ENCODE results near the gene RAB38. TPM values are rescaled to one million over a fixed set of nuclear protein-coding genes. Genes with fewer than 3 reads are reported as not detected.

RAB38 gene
- total and polyA plus RNA-seq, 7 donors = 0.92 to 1.7 (median 1.2) TPM; not detected in 1

DNA sequence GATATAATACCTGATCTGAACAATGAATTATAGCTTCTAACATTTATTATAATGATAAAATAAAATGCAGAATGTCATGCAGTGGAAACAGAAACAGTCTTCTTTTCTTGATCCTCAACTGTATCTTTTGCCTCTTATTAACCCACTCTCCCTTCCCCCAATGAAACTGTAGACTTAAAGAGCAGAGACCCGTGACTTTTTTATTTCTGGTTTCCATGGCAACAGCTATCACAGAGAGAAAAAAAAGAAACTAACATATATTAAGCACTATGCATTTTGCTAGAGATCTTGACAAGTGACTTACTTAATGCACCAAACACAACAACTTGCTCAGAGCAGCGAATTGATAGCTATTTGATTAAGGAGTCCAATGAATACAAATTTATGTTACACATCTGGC, 69.3 kb downstream of the RAB38 start:
- Histone ChIP-seq H3K27ac (no peak overlapping the region), H3K4me1 (no peaks in the 10 kb centered on the region), H3K9me3 (no peaks in the 10 kb centered on the region), H3K36me3 (no peaks in the 10 kb centered on the region), H3K4me3 (no peak overlapping the region), H3K27me3 (no peaks in the 10 kb centered on the region)
- WGBS, 2 donors = 61 to 66% methylated on average over 2 of the region's 2 CpGs
- DNase-seq = no peak
- TF ChIP-seq, protein P1, sequence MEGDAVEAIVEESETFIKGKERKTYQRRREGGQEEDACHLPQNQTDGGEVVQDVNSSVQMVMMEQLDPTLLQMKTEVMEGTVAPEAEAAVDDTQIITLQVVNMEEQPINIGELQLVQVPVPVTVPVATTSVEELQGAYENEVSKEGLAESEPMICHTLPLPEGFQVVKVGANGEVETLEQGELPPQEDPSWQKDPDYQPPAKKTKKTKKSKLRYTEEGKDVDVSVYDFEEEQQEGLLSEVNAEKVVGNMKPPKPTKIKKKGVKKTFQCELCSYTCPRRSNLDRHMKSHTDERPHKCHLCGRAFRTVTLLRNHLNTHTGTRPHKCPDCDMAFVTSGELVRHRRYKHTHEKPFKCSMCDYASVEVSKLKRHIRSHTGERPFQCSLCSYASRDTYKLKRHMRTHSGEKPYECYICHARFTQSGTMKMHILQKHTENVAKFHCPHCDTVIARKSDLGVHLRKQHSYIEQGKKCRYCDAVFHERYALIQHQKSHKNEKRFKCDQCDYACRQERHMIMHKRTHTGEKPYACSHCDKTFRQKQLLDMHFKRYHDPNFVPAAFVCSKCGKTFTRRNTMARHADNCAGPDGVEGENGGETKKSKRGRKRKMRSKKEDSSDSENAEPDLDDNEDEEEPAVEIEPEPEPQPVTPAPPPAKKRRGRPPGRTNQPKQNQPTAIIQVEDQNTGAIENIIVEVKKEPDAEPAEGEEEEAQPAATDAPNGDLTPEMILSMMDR (IDR thresholded peaks at IDR 0.05) = no peak
- TF ChIP-seq POLR2A (IDR thresholded peaks at IDR 0.05) (no peak), EP300 (IDR thresholded peaks at IDR 0.05) (no peak), POLR2AphosphoS5 (IDR thresholded peaks at IDR 0.05) (no peak)
- intact Hi-C loops (cut with DNase I) = no loop called here

DNA sequence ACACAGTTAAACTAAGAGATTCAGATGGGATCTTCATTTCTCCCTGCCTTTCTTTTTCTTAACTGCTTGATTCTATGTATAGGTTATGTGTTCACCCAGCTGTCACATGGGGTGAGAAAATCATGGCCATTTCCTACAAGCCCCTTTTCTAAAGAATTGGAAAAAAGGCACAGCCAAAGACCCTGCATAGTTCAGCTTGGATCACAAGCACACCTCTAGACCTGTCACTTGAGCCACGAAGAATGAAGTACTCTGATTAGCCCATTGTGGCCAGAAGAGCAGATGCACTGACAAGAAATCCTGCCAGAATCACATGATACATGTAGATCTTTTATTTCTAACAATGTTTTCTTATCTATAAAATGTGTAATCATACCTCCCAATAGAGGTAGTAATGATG, 69.7 kb downstream of the RAB38 start:
- Histone ChIP-seq H3K27ac (no peak overlapping the region), H3K9me3 (no peaks in the 10 kb centered on the region), H3K36me3 (no peaks in the 10 kb centered on the region), H3K4me1 (no peaks in the 10 kb centered on the region), H3K4me3 (no peak overlapping the region), H3K27me3 (no peaks in the 10 kb centered on the region)
- DNase-seq = no peak
- intact Hi-C loops (cut with DNase I) = no loop called here
- TF ChIP-seq, protein P1 (IDR thresholded peaks at IDR 0.05) = no peak
- TF ChIP-seq POLR2AphosphoS5 (IDR thresholded peaks at IDR 0.05) (no peak), EP300 (IDR thresholded peaks at IDR 0.05) (no peak), POLR2A (IDR thresholded peaks at IDR 0.05) (no peak)
- 13 to 64% methylated on average over 1 of the region's 1 CpG for WGBS, 2 donors

- Histone ChIP-seq H3K4me3 (no peak overlapping the region), H3K27ac (no peak overlapping the region), H3K4me1 (no peaks in the 10 kb centered on the region), H3K27me3 (no peaks in the 10 kb centered on the region), H3K9me3 (no peaks in the 10 kb centered on the region), H3K36me3 (no peaks in the 10 kb centered on the region)
- no peak for DNase-seq
- TF ChIP-seq POLR2A (IDR thresholded peaks at IDR 0.05) (no peak), POLR2AphosphoS5 (IDR thresholded peaks at IDR 0.05) (no peak), EP300 (IDR thresholded peaks at IDR 0.05) (no peak)
- TF ChIP-seq, protein P1 (IDR thresholded peaks at IDR 0.05) = no peak
- intact Hi-C loops (cut with DNase I) = no loop called here
Observed at GRCh38 chr11:88104408-88104807, 70.8 kb downstream of the RAB38 start.

GRCh38 chr11:88103337-88104206, 71.7 kb downstream of the RAB38 start:
- intact Hi-C loops (cut with DNase I) = no loop called here
- WGBS, 2 donors = 59 to 70% methylated on average over 9 of the region's 9 CpGs
- no peaks in the 10 kb centered on the region for H3K27me3 ChIP-seq

More at GRCh38 chr11:88103337-88104206, 71.7 kb downstream of the RAB38 start:
- no peaks in the 10 kb centered on the region for H3K36me3 ChIP-seq
- no peaks in the 10 kb centered on the region for H3K9me3 ChIP-seq
- H3K4me3 ChIP-seq = no peak overlapping the region
- H3K4me1 ChIP-seq = no peaks in the 10 kb centered on the region
- no peak overlapping the region for H3K27ac ChIP-seq
- no peak for TF ChIP-seq EP300 (IDR thresholded peaks at IDR 0.05)
- no peak for TF ChIP-seq POLR2AphosphoS5 (IDR thresholded peaks at IDR 0.05)
- TF ChIP-seq, protein P1 (IDR thresholded peaks at IDR 0.05) = no peak
- no peak for TF ChIP-seq POLR2A (IDR thresholded peaks at IDR 0.05)
- DNase-seq = no peak
